Endothelial cell (in vitro differentiated cells): ENCODE measurements around the gene IL1RAPL1. TPM values are rescaled to one million over a fixed set of nuclear protein-coding genes. Genes with fewer than 3 reads are reported as not detected.

ENCODE experiments used
- DNase-seq: peaks from one replicate; pipeline ENCODE4 v3.0.0; 2021; ENCODE audit warnings: low spot score
- H3K27ac Mint-ChIP-seq: one replicate; pipeline ENCODE4 v1.8.0; 2021; ENCODE audit warnings: mixed read lengths, inconsistent platforms; ENCODE audit not compliant: unreplicated experiment
- H3K27me3 Mint-ChIP-seq: one replicate; pipeline ENCODE4 v1.8.0; 2021; ENCODE audit warnings: mild to moderate bottlenecking, moderate library complexity, mixed read lengths, inconsistent platforms; ENCODE audit not compliant: unreplicated experiment
- H3K36me3 Mint-ChIP-seq: one replicate; pipeline ENCODE4 v1.8.0; 2021; ENCODE audit warnings: mild to moderate bottlenecking, low read depth, mixed read lengths, inconsistent platforms; ENCODE audit not compliant: unreplicated experiment
- H3K4me1 Mint-ChIP-seq: one replicate; pipeline ENCODE4 v1.8.0; 2021; ENCODE audit warnings: mild to moderate bottlenecking, mixed read lengths, inconsistent platforms; ENCODE audit not compliant: unreplicated experiment
- H3K4me3 Mint-ChIP-seq: one replicate; pipeline ENCODE4 v1.8.0; 2021; ENCODE audit warnings: mild to moderate bottlenecking, mixed read lengths, inconsistent platforms; ENCODE audit not compliant: unreplicated experiment
- H3K9me3 Mint-ChIP-seq: one replicate; pipeline ENCODE4 v1.8.0; 2021; ENCODE audit warnings: mixed read lengths, inconsistent platforms; ENCODE audit not compliant: unreplicated experiment
- long read RNA-seq: library from polyadenylated mRNA; unstranded; transcript quantifications from one replicate; pipeline ENCODE4 v2.0.0, GENCODE V29; 2020; ENCODE audit not compliant: unreplicated experiment
- total RNA-seq: library from RNA; stranded (reverse); fragmentation: NEBNext Ultra II Directional; extraction: Animal tissue kit (Norgen Biotek cat#: 25700); gene quantifications from one replicate; pipeline ENCODE4 v1.2.1, GENCODE V29; 2021; ENCODE audit not compliant: unreplicated experiment
- TF ChIP-seq, protein P1 (sequence below): fragments of 200-600 bp; sonication (generic); IDR thresholded peaks from one replicate; pipeline ENCODE4 v1.5.0; 2021; ENCODE audit warnings: antibody characterized with exemption; ENCODE audit not compliant: unreplicated experiment

The IL1RAPL1 gene
- 0.18 TPM for total RNA-seq
- long read RNA-seq, result 0 reads

DNA sequence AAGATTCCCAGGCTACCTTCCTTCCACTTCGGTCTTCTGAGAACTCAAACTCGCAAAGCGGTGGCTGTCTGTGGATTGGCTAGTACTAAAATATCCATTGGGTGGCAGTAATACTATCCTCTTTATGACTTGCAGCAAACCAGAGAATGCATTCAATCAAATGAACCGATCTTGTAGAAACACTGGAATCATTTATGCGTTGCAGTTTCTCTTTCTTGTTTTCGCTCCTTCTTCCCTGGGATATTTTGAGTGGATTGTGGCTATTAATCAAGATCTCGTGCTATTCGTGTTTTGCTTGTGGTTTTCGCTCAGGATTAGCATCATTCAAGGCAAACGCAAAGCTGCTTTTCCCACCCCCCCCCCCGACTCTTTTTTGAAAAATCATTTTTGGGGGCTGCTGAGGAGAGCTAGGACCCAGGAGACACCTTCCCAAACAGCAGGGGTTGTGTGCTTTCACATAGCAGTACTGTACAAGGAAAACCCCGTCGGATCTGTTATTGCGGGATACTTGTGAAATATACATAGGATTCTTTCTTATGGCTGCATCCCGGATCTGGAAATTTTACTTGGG is at the start of gene IL1RAPL1:
Gene IL1RAPL1 (plus strand): TSS at position 466 of the 571 bp plus-strand sequence.
- Mint-ChIP-seq H3K4me1 (peaks cover 3% of the 10 kb centered on the region), H3K27me3 (no peaks in the 10 kb centered on the region), H3K4me3 (no peak within 1 kb of the TSS), H3K9me3 (no peaks in the 10 kb centered on the region), H3K36me3 (no peaks in the 10 kb centered on the region), H3K27ac (no peak within 1 kb of the TSS)
- TF ChIP-seq, protein P1, sequence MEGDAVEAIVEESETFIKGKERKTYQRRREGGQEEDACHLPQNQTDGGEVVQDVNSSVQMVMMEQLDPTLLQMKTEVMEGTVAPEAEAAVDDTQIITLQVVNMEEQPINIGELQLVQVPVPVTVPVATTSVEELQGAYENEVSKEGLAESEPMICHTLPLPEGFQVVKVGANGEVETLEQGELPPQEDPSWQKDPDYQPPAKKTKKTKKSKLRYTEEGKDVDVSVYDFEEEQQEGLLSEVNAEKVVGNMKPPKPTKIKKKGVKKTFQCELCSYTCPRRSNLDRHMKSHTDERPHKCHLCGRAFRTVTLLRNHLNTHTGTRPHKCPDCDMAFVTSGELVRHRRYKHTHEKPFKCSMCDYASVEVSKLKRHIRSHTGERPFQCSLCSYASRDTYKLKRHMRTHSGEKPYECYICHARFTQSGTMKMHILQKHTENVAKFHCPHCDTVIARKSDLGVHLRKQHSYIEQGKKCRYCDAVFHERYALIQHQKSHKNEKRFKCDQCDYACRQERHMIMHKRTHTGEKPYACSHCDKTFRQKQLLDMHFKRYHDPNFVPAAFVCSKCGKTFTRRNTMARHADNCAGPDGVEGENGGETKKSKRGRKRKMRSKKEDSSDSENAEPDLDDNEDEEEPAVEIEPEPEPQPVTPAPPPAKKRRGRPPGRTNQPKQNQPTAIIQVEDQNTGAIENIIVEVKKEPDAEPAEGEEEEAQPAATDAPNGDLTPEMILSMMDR, result no peak
- no peak for DNase-seq

DNA sequence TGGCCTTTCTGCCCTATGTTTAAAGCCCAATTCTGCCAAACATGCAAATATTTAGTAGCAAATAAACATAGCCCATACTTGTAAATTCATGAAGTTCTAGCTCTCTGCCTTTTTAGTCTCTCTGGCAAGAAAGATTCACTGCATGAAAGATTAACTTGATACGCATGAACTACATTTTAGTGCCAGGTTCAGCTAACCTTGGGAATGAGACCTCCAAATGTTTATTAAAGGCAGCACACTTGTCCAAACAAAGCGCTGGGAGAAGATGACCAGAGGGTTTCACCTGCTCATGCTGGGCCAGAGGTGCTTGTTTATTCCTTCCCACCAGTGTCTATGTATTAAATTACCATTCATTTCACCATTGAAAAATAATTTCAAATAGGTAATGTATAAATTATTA is 44.5 kb upstream of the IL1RAPL1 start:
- no peak for DNase-seq
- TF ChIP-seq, protein P1, result no peak
- H3K27me3 Mint-ChIP-seq, result no peaks in the 10 kb centered on the region
- H3K4me1 Mint-ChIP-seq, result no peaks in the 10 kb centered on the region
- H3K27ac Mint-ChIP-seq, result no peak overlapping the region
- H3K4me3 Mint-ChIP-seq, result no peak overlapping the region
- no peaks in the 10 kb centered on the region for H3K9me3 Mint-ChIP-seq
- H3K36me3 Mint-ChIP-seq, result no peaks in the 10 kb centered on the region

DNA sequence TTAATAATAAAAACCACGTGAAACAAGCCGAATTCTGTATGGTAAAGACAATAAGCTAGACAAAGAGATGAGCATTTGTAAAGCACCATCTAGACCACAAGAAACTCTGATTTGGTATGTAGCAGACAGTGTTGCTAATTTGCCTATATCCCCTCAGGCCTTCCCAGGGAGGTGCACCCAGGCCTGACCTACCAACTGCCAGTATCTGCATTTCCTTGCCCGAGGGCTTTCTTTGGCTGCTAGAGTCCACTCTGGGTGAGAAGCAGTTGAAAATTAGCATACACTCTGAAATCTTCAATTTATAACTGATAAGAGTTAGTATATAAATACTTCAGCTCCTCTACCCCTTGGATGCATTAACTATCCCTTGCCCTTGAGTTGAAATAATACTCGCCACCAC is 37.4 kb upstream of the IL1RAPL1 start:
- no peaks in the 10 kb centered on the region for H3K27me3 Mint-ChIP-seq
- H3K4me1 Mint-ChIP-seq, result no peaks in the 10 kb centered on the region
- TF ChIP-seq, protein P1, result no peak
- H3K36me3 Mint-ChIP-seq, result no peaks in the 10 kb centered on the region
- DNase-seq, result no peak
- H3K4me3 Mint-ChIP-seq, result no peak overlapping the region
- H3K9me3 Mint-ChIP-seq, result no peaks in the 10 kb centered on the region
- no peak overlapping the region for H3K27ac Mint-ChIP-seq

DNA sequence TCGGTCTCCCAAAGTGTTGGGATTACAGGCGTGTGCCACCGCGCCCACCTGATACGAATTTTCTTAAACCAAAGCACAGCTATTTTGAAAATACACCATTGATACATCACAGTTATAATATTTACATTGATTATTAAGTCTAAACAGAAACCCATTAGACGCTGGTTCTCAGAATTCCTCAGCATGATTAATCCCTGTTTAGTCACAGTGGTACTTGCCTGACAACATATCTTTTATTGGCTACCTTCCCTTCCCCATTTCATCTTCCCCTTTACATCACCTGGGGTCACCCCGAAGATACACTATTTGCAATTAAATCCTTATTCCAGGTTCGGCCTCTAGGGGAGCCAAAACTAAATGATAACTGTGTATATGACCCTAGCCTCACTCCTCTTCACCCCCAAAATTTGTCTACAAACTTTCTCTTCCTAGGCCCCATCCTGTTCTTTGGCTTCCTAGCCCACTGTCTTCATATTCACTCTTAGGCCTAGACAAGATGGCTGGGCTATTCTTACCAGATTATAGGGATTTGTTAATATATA is 36.8 kb upstream of the IL1RAPL1 start:
- no peak for DNase-seq
- no peaks in the 10 kb centered on the region for H3K9me3 Mint-ChIP-seq
- TF ChIP-seq, protein P1, result peak; percentile 22
- no peak overlapping the region for H3K4me3 Mint-ChIP-seq
- H3K36me3 Mint-ChIP-seq, result no peaks in the 10 kb centered on the region
- no peaks in the 10 kb centered on the region for H3K27me3 Mint-ChIP-seq
- H3K4me1 Mint-ChIP-seq, result no peaks in the 10 kb centered on the region
- no peak overlapping the region for H3K27ac Mint-ChIP-seq

DNA sequence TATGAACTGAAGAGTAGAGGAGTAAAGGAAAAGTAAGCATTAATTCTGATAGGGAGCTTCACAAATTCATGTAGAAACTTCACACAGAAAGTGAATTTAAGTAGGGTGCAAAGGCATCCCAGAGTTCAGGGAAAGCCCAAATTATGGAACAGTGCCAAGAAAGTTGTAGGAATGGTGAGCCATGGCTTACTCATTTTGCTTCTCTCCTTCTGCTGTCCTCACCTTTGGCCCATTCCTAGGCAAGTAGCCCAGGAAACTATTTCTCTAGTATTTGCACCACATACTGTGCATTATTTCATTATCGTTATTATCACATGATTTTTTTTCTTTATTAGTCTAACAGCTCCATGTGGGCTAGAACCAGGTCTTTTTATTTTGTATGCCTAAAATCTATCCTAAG is 34.9 kb upstream of the IL1RAPL1 start:
- no peak overlapping the region for H3K4me3 Mint-ChIP-seq
- peaks cover under 1% of the 10 kb centered on the region for H3K27me3 Mint-ChIP-seq
- H3K9me3 Mint-ChIP-seq, result no peaks in the 10 kb centered on the region
- DNase-seq, result no peak
- no peak overlapping the region for H3K27ac Mint-ChIP-seq
- no peaks in the 10 kb centered on the region for H3K4me1 Mint-ChIP-seq
- no peaks in the 10 kb centered on the region for H3K36me3 Mint-ChIP-seq
- TF ChIP-seq, protein P1, result no peak
